ENCODE measurements around the gene FAM135A.

DNA sequence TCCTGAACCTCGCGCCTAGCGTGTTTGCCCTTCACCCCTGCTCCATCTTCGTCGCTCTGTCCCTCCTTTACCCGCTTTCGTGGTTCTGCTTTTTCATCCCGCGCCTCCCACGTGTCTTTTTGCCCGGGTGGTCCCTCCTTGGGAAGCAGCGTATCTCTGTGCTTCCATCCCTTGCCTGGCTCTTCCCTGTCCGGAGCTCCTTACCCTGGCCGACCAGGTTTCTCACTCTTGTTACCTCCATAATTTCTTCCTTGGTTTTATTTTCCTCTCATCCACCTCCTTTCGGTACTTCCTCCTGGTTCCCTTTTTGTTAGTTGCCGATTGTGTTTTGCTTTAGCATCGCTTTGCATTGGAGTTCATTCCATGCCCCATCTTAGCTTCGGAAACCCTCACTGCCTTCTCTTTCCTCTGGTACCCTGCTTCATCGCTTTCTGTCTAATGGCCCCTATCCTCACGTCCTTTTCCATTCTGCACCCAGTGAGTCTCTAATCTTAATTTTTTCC lies 735 bp downstream of the FAM135A start:
- TF ChIP-seq, protein P1, sequence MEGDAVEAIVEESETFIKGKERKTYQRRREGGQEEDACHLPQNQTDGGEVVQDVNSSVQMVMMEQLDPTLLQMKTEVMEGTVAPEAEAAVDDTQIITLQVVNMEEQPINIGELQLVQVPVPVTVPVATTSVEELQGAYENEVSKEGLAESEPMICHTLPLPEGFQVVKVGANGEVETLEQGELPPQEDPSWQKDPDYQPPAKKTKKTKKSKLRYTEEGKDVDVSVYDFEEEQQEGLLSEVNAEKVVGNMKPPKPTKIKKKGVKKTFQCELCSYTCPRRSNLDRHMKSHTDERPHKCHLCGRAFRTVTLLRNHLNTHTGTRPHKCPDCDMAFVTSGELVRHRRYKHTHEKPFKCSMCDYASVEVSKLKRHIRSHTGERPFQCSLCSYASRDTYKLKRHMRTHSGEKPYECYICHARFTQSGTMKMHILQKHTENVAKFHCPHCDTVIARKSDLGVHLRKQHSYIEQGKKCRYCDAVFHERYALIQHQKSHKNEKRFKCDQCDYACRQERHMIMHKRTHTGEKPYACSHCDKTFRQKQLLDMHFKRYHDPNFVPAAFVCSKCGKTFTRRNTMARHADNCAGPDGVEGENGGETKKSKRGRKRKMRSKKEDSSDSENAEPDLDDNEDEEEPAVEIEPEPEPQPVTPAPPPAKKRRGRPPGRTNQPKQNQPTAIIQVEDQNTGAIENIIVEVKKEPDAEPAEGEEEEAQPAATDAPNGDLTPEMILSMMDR (IDR thresholded peaks at IDR 0.05) = no peak
- TF ChIP-seq POLR2A (IDR thresholded peaks at IDR 0.05) = no peak

Measured in testis (tissue), 2 donors.